ENCODE results near the gene SYMPK. TPM values are rescaled to one million over a fixed set of nuclear protein-coding genes. Genes with fewer than 3 reads are reported as not detected.
"Not testable (repeated sequence)": the region's sequence is repeated elsewhere in the genome, so short reads cannot be mapped to it uniquely, and the experiment has no call there.

Gene SYMPK
- total RNA-seq, 1 experiment from 2014 or later, result 86.2 TPM

GRCh38 chr19:45872095-45872919 lies 9.4 kb upstream of the SYMPK start:
- H3K27ac Mint-ChIP-seq (ENCODE audit: low read depth, unreplicated experiment), result no peak overlapping the region
- no peaks in the 10 kb centered on the region for H3K9me3 Mint-ChIP-seq (ENCODE audit: unreplicated experiment)
- ChIA-PET CTCF (interaction anchor here (0.5 kb wide), 1 partner anchor 205 kb away, joined by 5 read pairs; no protein-coding TSS in a partner anchor), POLR2A (interaction anchor here (0.6 kb wide), 1 partner anchor 144 kb away, joined by 3 read pairs; no protein-coding TSS in a partner anchor)
- H3K27me3 Mint-ChIP-seq (ENCODE audit: insufficient read depth, unreplicated experiment), result peaks cover 39% of the 10 kb centered on the region
- intact Hi-C loops (cut with micrococcal nuclease), result no loop called here
- no peak for TF ChIP-seq CTCF (IDR thresholded peaks at IDR 0.05; ENCODE audit: unreplicated experiment)
- DNase-seq (ENCODE audit: unreplicated experiment), result no peak
- BruUV-seq (replicated peaks), result no TSS peak
- no peaks in the 10 kb centered on the region for H3K4me1 Mint-ChIP-seq (ENCODE audit: insufficient read depth, unreplicated experiment)
- H3K36me3 Mint-ChIP-seq (ENCODE audit: insufficient read depth, unreplicated experiment), result no peaks in the 10 kb centered on the region
- no peak overlapping the region for H3K4me3 Mint-ChIP-seq (ENCODE audit: unreplicated experiment)

GRCh38 chr19:45870798-45871197 lies 7.9 kb upstream of the SYMPK start:
- POLR2A ChIA-PET, result interaction anchor here (0.9 kb wide), 1 partner anchor 31 kb away, joined by 3 read pairs; the partner anchor contains the start of gene MYPOP
- no peaks in the 10 kb centered on the region for H3K9me3 Mint-ChIP-seq (ENCODE audit: unreplicated experiment)
- intact Hi-C loops (cut with micrococcal nuclease), result no loop called here
- H3K27ac Mint-ChIP-seq (ENCODE audit: low read depth, unreplicated experiment), result no peak overlapping the region
- no peak for TF ChIP-seq CTCF (IDR thresholded peaks at IDR 0.05; ENCODE audit: unreplicated experiment)
- BruUV-seq (replicated peaks), result no TSS peak
- no peak for DNase-seq (ENCODE audit: unreplicated experiment)
- no peaks in the 10 kb centered on the region for H3K36me3 Mint-ChIP-seq (ENCODE audit: insufficient read depth, unreplicated experiment)
- CTCF ChIA-PET, result no interaction called here
- peaks cover 44% of the 10 kb centered on the region for H3K27me3 Mint-ChIP-seq (ENCODE audit: insufficient read depth, unreplicated experiment)
- no peaks in the 10 kb centered on the region for H3K4me1 Mint-ChIP-seq (ENCODE audit: insufficient read depth, unreplicated experiment)
- no peak overlapping the region for H3K4me3 Mint-ChIP-seq (ENCODE audit: unreplicated experiment)

- H3K9me3 Mint-ChIP-seq (ENCODE audit: unreplicated experiment); H3K27ac Mint-ChIP-seq (ENCODE audit: low read depth, unreplicated experiment); H3K4me3 Mint-ChIP-seq (ENCODE audit: unreplicated experiment); BruUV-seq (replicated peaks); intact Hi-C loops (cut with micrococcal nuclease); DNase-seq (ENCODE audit: unreplicated experiment); POLR2A ChIA-PET; H3K36me3 Mint-ChIP-seq (ENCODE audit: insufficient read depth, unreplicated experiment); H3K4me1 Mint-ChIP-seq (ENCODE audit: insufficient read depth, unreplicated experiment): not testable (repeated sequence)
- peaks cover 51% of the 10 kb centered on the region for H3K27me3 Mint-ChIP-seq (ENCODE audit: insufficient read depth, unreplicated experiment)
- CTCF ChIA-PET, result interaction anchor here (0.6 kb wide), 1 partner anchor 225 kb away, joined by 3 read pairs; no protein-coding TSS in a partner anchor
These were observed 4.3 kb upstream of the SYMPK start for GRCh38 chr19:45867241-45867640.

- Mint-ChIP-seq H3K4me1 (ENCODE audit: insufficient read depth, unreplicated experiment) (peaks cover 5% of the 10 kb centered on the region), H3K27ac (ENCODE audit: low read depth, unreplicated experiment) (no peak overlapping the region), H3K4me3 (ENCODE audit: unreplicated experiment) (no peak overlapping the region), H3K27me3 (ENCODE audit: insufficient read depth, unreplicated experiment) (peaks cover 51% of the 10 kb centered on the region), H3K9me3 (ENCODE audit: unreplicated experiment) (no peaks in the 10 kb centered on the region), H3K36me3 (ENCODE audit: insufficient read depth, unreplicated experiment) (peaks cover 3% of the 10 kb centered on the region)
- intact Hi-C loops (cut with micrococcal nuclease), result no loop called here
- ChIA-PET CTCF (interaction anchor here (0.6 to 1.0 kb wide), 2 partner anchors 14 to 67 kb away, joined by 3 read pairs; no protein-coding TSS in a partner anchor), POLR2A (no interaction called here)
- DNase-seq (ENCODE audit: unreplicated experiment), result no peak
- TF ChIP-seq CTCF (IDR thresholded peaks at IDR 0.05; ENCODE audit: unreplicated experiment), result no peak
- BruUV-seq (replicated peaks), result no TSS peak
These were observed 3.6 kb upstream of the SYMPK start for GRCh38 chr19:45866400-45867176.

All from MCF 10A (cell line).